A549 (cell line): Measurements from ENCODE around the gene ZFPL1. TPM values are rescaled to one million over a fixed set of nuclear protein-coding genes. Genes with fewer than 3 reads are reported as not detected.
A peak's percentile ranks its signal among the peaks of the same experiment; 100 is the strongest.

Experiments
- ATAC-seq, 2 experiments: fragments of 200-7000 bp in 1 of 2; fragments of >200 bp in 1 of 2; cut with Nextera tagmentation in 1 of 2; cut with Tn5 transposase in 1 of 2; 3 replicates each; pipeline versions ENCODE4 v1.8.0 to v1.9.1; 2018 to 2020; ENCODE audit warnings: mild to moderate bottlenecking in 1 of 2, moderate library complexity in 1 of 2
- CTCF ChIA-PET: fragments of 300-600 bp; sonication (Branson Sonifier 250); formaldehyde crosslinking; extraction: SDS; loops from one replicate; lab custom pipeline; 2021; ENCODE audit warnings: antibody characterized with exemption, inconsistent platforms; lab: Yijun Ruan, JAX
- POLR2A ChIA-PET: fragments of 350-600 bp; formaldehyde crosslinking; extraction: SDS; loops from one replicate; lab custom pipeline; 2021; ENCODE audit warnings: antibody characterized with exemption, inconsistent platforms; lab: Yijun Ruan, JAX
- DNase-seq, 2 experiments: peaks; one replicate each; pipeline versions ENCODE4 v3.0.0 to v3.0.0-alpha.2; 2011 to 2016; ENCODE audit warnings: low read depth in 1 of 2, low spot score in 1 of 2
- FAIRE-seq: peaks from 2 replicates; lab custom pipeline; 2011; peaks lifted over from hg19 to GRCh38; lab: Jason Lieb, UNC
- H3K27ac ChIP-seq, 2 experiments: fragments of >200 bp; sonication (Bioruptor Twin); formaldehyde crosslinking; 3 replicates each; pipeline ENCODE4 v1.5.1; 2016 to 2017
- H3K4me1 ChIP-seq: fragments of >200 bp; sonication (Bioruptor Twin); formaldehyde crosslinking; 3 replicates; pipeline ENCODE4 v1.6.1; 2016
- H3K4me2 ChIP-seq: fragments of >200 bp; sonication (Bioruptor Twin); formaldehyde crosslinking; 3 replicates; pipeline ENCODE4 v1.6.1; 2016
- H3K4me3 ChIP-seq: fragments of >200 bp; sonication (Bioruptor Twin); formaldehyde crosslinking; 3 replicates; pipeline ENCODE4 v1.5.1; 2016
- H3K9me3 ChIP-seq: fragments of >200 bp; sonication (Bioruptor Twin); formaldehyde crosslinking; 3 replicates; pipeline ENCODE4 v1.6.1; 2016
- BHLHE40 ChIP-seq: IDR thresholded peaks from 2 replicates; pipeline ENCODE4 v1.6.1; 2012; ENCODE audit warnings: low read depth, low read length, inconsistent platforms
- CBX2 ChIP-seq: fragments of 200-600 bp; sonication (generic); IDR thresholded peaks from 2 replicates; pipeline ENCODE4 v1.6.1; 2016; ENCODE audit warnings: low read depth, mild to moderate bottlenecking, borderline replicate concordance
- CEBPB ChIP-seq, 2 experiments: fragments of >200 bp in 1 of 2; sonication (Bioruptor Twin) in 1 of 2; formaldehyde crosslinking in 1 of 2; IDR thresholded peaks; 2 replicates each; pipeline ENCODE4 v1.6.1; 2012 to 2016
- CHD2 ChIP-seq: fragments of 150-350 bp; IDR thresholded peaks from 2 replicates; pipeline ENCODE4 v1.6.1; 2014; ENCODE audit warnings: low read length; ENCODE audit not compliant: partially characterized antibody
- EP300 ChIP-seq, 2 experiments: fragments of >200 bp; sonication (Bioruptor Twin); formaldehyde crosslinking; IDR thresholded peaks; 2 replicates in 1 of 2; 3 replicates in 1 of 2; pipeline ENCODE4 v1.6.1; 2016 to 2017
- FOSB ChIP-seq: fragments of 250-450 bp; sonication (Bioruptor Pico); IDR thresholded peaks from 2 replicates; pipeline ENCODE4 v1.5.0; 2020; ENCODE audit warnings: mild to moderate bottlenecking, moderate library complexity
- FOSL2 ChIP-seq, 2 experiments: fragments of 450-650 bp in 1 of 2; fragments of >200 bp in 1 of 2; sonication (Bioruptor Twin) in 1 of 2; formaldehyde crosslinking; IDR thresholded peaks; 2 replicates each; pipeline versions ENCODE4 v1.5.0 to v1.6.1; 2016 to 2020; ENCODE audit warnings: mild to moderate bottlenecking in 1 of 2, moderate library complexity in 1 of 2
- FOXS1 ChIP-seq: fragments of 250-450 bp; sonication (Bioruptor Pico); IDR thresholded peaks from 2 replicates; pipeline ENCODE4 v1.5.0; 2020; ENCODE audit warnings: mild to moderate bottlenecking, moderate library complexity
- HOXA7 ChIP-seq: fragments of 250-450 bp; sonication (Bioruptor Pico); IDR thresholded peaks from 2 replicates; pipeline ENCODE4 v1.5.0; 2020; ENCODE audit warnings: mild to moderate bottlenecking, moderate library complexity
- HOXB13 ChIP-seq: fragments of 250-450 bp; sonication (Bioruptor Pico); IDR thresholded peaks from 2 replicates; pipeline ENCODE4 v1.5.0; 2020; ENCODE audit warnings: low read depth, mild to moderate bottlenecking, moderate library complexity
- HOXB5 ChIP-seq: fragments of 250-450 bp; sonication (Bioruptor Pico); IDR thresholded peaks from 2 replicates; pipeline ENCODE4 v1.5.0; 2020; ENCODE audit warnings: mild to moderate bottlenecking, moderate library complexity
- JUN ChIP-seq, 2 experiments: fragments of >200 bp; sonication (Bioruptor Twin); formaldehyde crosslinking; IDR thresholded peaks; 2 replicates in 1 of 2; 3 replicates in 1 of 2; pipeline ENCODE4 v1.6.1; 2016 to 2017
- KDM5A ChIP-seq: fragments of 200-600 bp; sonication (generic); IDR thresholded peaks from 2 replicates; pipeline ENCODE4 v1.6.1; 2016; ENCODE audit warnings: antibody characterized with exemption, mild to moderate bottlenecking
- MAFK ChIP-seq: fragments of 450-650 bp; IDR thresholded peaks from 2 replicates; pipeline ENCODE4 v1.6.1; 2014; ENCODE audit not compliant: partially characterized antibody
- MYC ChIP-seq: IDR thresholded peaks from 2 replicates; pipeline ENCODE4 v1.6.1; 2012; ENCODE audit warnings: mild to moderate bottlenecking, inconsistent platforms, low read length, improper control_type of control experiment, borderline replicate concordance
- NFE2L2 ChIP-seq: fragments of 150-350 bp; conservative IDR thresholded peaks from 2 replicates; pipeline ENCODE4 v1.6.1; 2014; ENCODE audit warnings: low read length
- NR3C1 ChIP-seq: fragments of >200 bp; sonication (Bioruptor Twin); formaldehyde crosslinking; IDR thresholded peaks from 3 replicates; pipeline ENCODE4 v1.6.1; 2017
- POLR2A ChIP-seq: IDR thresholded peaks from 2 replicates; pipeline ENCODE4 v1.6.1; 2012; ENCODE audit warnings: mild to moderate bottlenecking, low read length
- RFX5 ChIP-seq: fragments of 450-650 bp; IDR thresholded peaks from 2 replicates; pipeline ENCODE4 v1.7.1; 2014; ENCODE audit warnings: antibody characterized with exemption, mild to moderate bottlenecking, moderate library complexity
- SMC3 ChIP-seq: fragments of >200 bp; sonication (Bioruptor Twin); formaldehyde crosslinking; IDR thresholded peaks from 3 replicates; pipeline ENCODE4 v1.6.1; 2018; ENCODE audit warnings: inconsistent platforms
- TFCP2L1 ChIP-seq: fragments of 250-450 bp; sonication (Bioruptor Pico); IDR thresholded peaks from 2 replicates; pipeline ENCODE4 v1.5.0; 2021; ENCODE audit warnings: mild to moderate bottlenecking
- ZC3H11A ChIP-seq: fragments of 450-650 bp; IDR thresholded peaks from 2 replicates; pipeline ENCODE4 v1.6.1; 2014; ENCODE audit warnings: antibody characterized with exemption, mild to moderate bottlenecking
- ZFP36 ChIP-seq: fragments of 450-650 bp; IDR thresholded peaks from 2 replicates; pipeline ENCODE4 v1.6.1; 2014; ENCODE audit warnings: borderline replicate concordance; ENCODE audit not compliant: partially characterized antibody
- WGBS: methylation state at CpG from one replicate; pipeline ENCODE4 v1.1.6; 2017; ENCODE audit errors: missing lambda C conversion rate; 5-methylcytosine and 5-hydroxymethylcytosine counted together
- polyA plus RNA-seq, 4 experiments: library from polyadenylated mRNA; depleted of rRNA in 3 of 4; stranded (reverse); fragments of >200 nt; fragmentation: RNase III in 1 of 4; extraction: RNeasy Plus Mini Kit Qiagen cat#74134 plus additional on column Dnase treatment in 1 of 4; gene quantifications; 2 replicates in 3 of 4; 3 replicates in 1 of 4; pipeline ENCODE4 v1.2.3, GENCODE V29; 2011 to 2017
- TF ChIP-seq, protein P1 (sequence below): IDR thresholded peaks from 2 replicates; pipeline ENCODE4 v1.6.1; 2012
- TF ChIP-seq, protein P2 (sequence below): IDR thresholded peaks from 2 replicates; pipeline ENCODE4 v1.6.1; 2012
- TF ChIP-seq, protein P3 (sequence below): fragments of 250-450 bp; sonication (Bioruptor Pico); IDR thresholded peaks from 2 replicates; pipeline ENCODE4 v1.5.0; 2021; ENCODE audit warnings: mild to moderate bottlenecking, moderate library complexity, borderline replicate concordance
- TF ChIP-seq, protein P4 (sequence below): fragments of 200-600 bp; sonication (generic); IDR thresholded peaks from 2 replicates; pipeline ENCODE4 v1.6.1; 2016; ENCODE audit warnings: antibody characterized with exemption, mild to moderate bottlenecking, moderate library complexity

The ZFPL1 gene
- polyA plus RNA-seq, 2 of the 4 experiments (the other 2 are of a cell fraction) = 30.1 to 31.7 TPM

DNA sequence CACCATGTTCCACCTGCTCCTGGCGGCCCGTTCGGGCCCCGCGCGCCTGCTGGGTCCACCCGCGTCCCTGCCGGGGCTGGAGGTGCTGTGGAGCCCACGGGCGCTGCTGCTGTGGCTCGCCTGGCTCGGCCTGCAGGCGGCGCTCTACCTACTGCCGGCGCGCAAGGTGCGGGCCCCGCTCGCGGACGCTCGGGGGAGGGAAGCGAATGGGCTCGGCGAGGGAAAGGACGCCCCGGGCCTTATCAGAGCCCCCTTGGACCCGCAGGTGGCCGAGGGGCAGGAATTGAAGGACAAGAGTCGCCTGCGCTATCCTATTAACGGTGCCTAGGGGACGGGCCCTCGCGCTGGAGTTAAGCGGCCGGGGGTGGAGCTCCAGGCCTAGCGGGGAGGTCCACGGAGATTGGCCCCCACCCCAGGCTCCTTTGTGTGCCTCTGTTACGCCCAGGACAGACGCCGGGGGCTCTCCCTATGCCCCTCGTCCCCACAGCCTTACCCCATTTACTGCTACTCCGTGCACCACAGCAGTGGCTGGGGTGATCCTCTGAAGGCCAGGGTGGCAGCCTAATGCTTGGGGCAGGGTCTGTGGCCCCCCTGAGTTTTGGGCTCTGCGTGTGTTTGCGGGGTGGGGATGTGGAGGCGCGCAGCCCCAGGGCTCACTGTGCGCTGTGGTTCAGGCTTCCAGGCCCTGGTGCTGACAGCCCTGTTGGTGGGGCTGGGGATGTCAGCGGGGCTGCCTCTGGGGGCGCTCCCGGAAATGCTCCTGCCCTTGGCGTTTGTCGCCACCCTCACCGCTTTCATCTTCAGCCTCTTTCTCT, 28.7 kb downstream of the ZFPL1 start (continued):
- TF ChIP-seq, protein P1, sequence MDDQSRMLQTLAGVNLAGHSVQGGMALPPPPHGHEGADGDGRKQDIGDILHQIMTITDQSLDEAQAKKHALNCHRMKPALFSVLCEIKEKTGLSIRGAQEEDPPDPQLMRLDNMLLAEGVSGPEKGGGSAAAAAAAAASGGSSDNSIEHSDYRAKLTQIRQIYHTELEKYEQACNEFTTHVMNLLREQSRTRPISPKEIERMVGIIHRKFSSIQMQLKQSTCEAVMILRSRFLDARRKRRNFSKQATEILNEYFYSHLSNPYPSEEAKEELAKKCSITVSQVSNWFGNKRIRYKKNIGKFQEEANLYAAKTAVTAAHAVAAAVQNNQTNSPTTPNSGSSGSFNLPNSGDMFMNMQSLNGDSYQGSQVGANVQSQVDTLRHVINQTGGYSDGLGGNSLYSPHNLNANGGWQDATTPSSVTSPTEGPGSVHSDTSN = 0 out of 2 replicates have a peak, but pooled peaks have one; percentile 60
- no peak for TF ChIP-seq RFX5
- TF ChIP-seq, all 56 proteins: peak for 7

DNA sequence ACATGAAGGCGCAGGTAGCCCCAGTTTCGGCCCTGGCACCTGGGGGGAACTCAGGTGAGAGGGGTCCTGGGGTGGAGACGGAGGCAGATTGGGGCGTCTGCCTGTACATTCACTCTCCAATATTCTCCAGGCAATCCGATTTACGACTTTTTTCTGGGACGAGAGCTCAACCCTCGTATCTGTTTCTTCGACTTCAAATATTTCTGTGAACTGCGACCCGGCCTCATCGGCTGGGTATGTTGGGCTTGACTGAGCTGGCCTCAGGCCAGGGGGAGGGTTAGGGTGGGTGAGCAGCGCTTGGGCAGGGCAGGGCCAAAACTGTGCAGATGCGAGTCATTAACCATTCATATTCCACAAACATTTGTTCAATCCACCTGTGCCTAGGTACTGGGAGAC, 29.3 kb downstream of the ZFPL1 start:
- TF ChIP-seq FOSB (no peak), POLR2A (no peak), MAFK (no peak), ZC3H11A (no peak), CHD2 (no peak), HOXB13 (CRISPR knock-in tag) (no peak)
- TF ChIP-seq, protein P2, sequence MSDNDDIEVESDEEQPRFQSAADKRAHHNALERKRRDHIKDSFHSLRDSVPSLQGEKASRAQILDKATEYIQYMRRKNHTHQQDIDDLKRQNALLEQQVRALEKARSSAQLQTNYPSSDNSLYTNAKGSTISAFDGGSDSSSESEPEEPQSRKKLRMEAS = no peak
- TF ChIP-seq, protein P3, sequence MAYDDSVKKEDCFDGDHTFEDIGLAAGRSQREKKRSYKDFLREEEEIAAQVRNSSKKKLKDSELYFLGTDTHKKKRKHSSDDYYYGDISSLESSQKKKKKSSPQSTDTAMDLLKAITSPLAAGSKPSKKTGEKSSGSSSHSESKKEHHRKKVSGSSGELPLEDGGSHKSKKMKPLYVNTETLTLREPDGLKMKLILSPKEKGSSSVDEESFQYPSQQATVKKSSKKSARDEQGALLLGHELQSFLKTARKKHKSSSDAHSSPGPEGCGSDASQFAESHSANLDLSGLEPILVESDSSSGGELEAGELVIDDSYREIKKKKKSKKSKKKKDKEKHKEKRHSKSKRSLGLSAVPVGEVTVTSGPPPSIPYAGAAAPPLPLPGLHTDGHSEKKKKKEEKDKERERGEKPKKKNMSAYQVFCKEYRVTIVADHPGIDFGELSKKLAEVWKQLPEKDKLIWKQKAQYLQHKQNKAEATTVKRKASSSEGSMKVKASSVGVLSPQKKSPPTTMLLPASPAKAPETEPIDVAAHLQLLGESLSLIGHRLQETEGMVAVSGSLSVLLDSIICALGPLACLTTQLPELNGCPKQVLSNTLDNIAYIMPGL (CRISPR knock-in tag) = no peak
- 79% methylated on average over 14 of the region's 14 CpGs for WGBS
- H3K9me3 ChIP-seq = no peaks in the 10 kb centered on the region
- peaks cover 31% of the 10 kb centered on the region; the same call in 2 of the 3 replicates for H3K4me1 ChIP-seq
- DNase-seq (no peak), FAIRE-seq (no peak), ATAC-seq (no peak)
- ChIA-PET POLR2A (interaction anchor here (1.0 to 3.4 kb wide), 5 partner anchors 8 to 22 kb away, joined by 3 to 24 read pairs (median 3); partner anchors contain the start of genes FAU and MRPL49), CTCF (interaction anchor here (0.5 to 6.6 kb wide), 18 partner anchors 7 to 265 kb away, joined by 3 to 153 read pairs (median 8); partner anchors contain the start of genes ARL2, CAPN1, FAU and MRPL49)
- no peak overlapping the region for H3K4me3 ChIP-seq
- H3K27ac ChIP-seq = no peak overlapping the region
- H3K4me2 ChIP-seq = peak overlapping the region; percentile 100

DNA sequence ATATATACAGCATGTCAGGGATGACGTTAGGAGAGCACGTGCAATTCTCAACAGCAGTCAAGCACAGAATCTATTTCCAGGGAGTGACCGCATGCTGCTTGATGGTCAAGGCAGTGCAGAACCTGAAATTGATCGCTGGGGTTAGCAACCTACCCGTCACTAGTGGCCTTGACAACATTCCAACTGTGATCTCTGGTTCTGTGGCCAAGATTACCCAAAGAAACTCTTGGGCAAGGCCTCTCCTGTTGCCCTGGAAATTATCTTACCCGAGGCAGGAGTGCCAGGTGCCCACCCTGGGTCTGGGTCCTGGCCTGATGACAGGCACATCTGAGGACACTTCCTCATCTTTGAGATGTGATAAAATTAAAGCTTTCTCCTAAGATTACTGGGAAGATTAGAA, 29.8 kb downstream of the ZFPL1 start:
- DNase-seq = no peak

DNA sequence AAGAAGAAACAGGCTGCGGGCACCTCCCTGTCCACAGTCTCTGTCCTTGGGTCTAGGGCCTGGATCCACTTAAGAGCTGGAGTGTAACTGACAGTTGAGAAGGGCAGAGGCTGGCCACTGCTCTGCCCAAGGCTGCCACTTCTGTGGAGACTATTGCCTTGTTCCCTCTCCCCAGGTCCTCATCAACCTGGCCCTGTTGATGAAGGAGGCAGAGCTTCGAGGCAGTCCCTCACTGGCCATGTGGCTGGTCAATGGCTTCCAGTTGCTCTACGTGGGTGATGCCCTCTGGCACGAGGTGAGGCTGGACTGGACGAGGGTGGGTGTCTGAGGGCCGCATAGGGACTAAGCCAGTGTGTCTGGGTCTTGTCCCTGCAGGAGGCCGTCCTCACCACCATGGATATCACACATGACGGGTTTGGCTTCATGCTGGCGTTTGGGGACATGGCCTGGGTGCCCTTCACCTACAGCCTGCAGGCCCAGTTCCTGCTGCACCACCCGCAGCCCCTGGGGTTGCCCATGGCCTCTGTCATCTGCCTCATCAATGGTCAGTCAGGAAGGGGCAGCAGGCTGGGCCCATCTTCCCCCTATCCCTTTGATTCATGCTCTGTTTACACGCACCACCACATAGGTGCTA, 30.6 kb downstream of the ZFPL1 start:
- 95% methylated on average over 11 of the region's 11 CpGs for WGBS
- Histone ChIP-seq H3K4me2 (no peak overlapping the region), H3K9me3 (no peaks in the 10 kb centered on the region), H3K4me3 (no peak overlapping the region), H3K4me1 (peaks cover 31% of the 10 kb centered on the region; the same call in 2 of the 3 replicates), H3K27ac (no peak overlapping the region)
- ATAC-seq (no peak), FAIRE-seq (no peak), DNase-seq (no peak)
- ChIA-PET POLR2A (no interaction called here), CTCF (interaction anchor here (0.9 to 3.5 kb wide), 6 partner anchors 7 to 161 kb away, joined by 3 to 24 read pairs (median 4); partner anchors contain the start of genes ARL2, FAU and MRPL49)
- TF ChIP-seq POLR2A = no peak
- TF ChIP-seq FOXS1 (CRISPR knock-in tag) = no peak
- TF ChIP-seq NFE2L2 = no peak
- no peak for TF ChIP-seq EP300 (IDR thresholded peaks at IDR 0.05)
- no peak for TF ChIP-seq HOXB5 (CRISPR knock-in tag)
- TF ChIP-seq CEBPB (IDR thresholded peaks at IDR 0.05) = no peak
- no peak for TF ChIP-seq TFCP2L1 (CRISPR knock-in tag)
- no peak for TF ChIP-seq FOSB
- TF ChIP-seq MYC = no peak
- no peak for TF ChIP-seq MAFK
- TF ChIP-seq NR3C1 = no peak
- TF ChIP-seq BHLHE40 = no peak
- no peak for TF ChIP-seq JUN (IDR thresholded peaks at IDR 0.05)
- TF ChIP-seq, protein P4, sequence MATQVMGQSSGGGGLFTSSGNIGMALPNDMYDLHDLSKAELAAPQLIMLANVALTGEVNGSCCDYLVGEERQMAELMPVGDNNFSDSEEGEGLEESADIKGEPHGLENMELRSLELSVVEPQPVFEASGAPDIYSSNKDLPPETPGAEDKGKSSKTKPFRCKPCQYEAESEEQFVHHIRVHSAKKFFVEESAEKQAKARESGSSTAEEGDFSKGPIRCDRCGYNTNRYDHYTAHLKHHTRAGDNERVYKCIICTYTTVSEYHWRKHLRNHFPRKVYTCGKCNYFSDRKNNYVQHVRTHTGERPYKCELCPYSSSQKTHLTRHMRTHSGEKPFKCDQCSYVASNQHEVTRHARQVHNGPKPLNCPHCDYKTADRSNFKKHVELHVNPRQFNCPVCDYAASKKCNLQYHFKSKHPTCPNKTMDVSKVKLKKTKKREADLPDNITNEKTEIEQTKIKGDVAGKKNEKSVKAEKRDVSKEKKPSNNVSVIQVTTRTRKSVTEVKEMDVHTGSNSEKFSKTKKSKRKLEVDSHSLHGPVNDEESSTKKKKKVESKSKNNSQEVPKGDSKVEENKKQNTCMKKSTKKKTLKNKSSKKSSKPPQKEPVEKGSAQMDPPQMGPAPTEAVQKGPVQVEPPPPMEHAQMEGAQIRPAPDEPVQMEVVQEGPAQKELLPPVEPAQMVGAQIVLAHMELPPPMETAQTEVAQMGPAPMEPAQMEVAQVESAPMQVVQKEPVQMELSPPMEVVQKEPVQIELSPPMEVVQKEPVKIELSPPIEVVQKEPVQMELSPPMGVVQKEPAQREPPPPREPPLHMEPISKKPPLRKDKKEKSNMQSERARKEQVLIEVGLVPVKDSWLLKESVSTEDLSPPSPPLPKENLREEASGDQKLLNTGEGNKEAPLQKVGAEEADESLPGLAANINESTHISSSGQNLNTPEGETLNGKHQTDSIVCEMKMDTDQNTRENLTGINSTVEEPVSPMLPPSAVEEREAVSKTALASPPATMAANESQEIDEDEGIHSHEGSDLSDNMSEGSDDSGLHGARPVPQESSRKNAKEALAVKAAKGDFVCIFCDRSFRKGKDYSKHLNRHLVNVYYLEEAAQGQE = no peak

More for the DNA sequence above, 29.8 kb downstream of the ZFPL1 start:
- ATAC-seq = no peak
- Histone ChIP-seq H3K27ac (no peak overlapping the region), H3K4me3 (no peak overlapping the region), H3K4me1 (peaks cover 31% of the 10 kb centered on the region; the same call in 2 of the 3 replicates), H3K9me3 (no peaks in the 10 kb centered on the region), H3K4me2 (no peak overlapping the region)
- TF ChIP-seq ZFP36 (no peak), KDM5A (no peak), FOSL2 (IDR thresholded peaks at IDR 0.05) (no peak), FOSL2 (CRISPR knock-in tag; IDR thresholded peaks at IDR 0.05) (no peak), SMC3 (no peak), HOXA7 (CRISPR knock-in tag) (no peak), CBX2 (no peak), MYC (no peak)
- ChIA-PET CTCF (interaction anchor here (0.9 to 6.2 kb wide), 7 partner anchors 8 to 162 kb away, joined by 3 to 42 read pairs (median 4); partner anchors contain the start of genes ARL2, FAU and MRPL49), POLR2A (no interaction called here)
- 88% methylated on average over 6 of the region's 6 CpGs for WGBS
- no peak for FAIRE-seq
